ENCODE data around the gene CHORDC1. TPM values are rescaled to one million over a fixed set of nuclear protein-coding genes. Genes with fewer than 3 reads are reported as not detected.

The CHORDC1 gene
- total and polyA plus RNA-seq, 10 of the 15 experiments (the other 5 are each of a cell fraction or from before 2014, with no cell fraction given), result 32.6 to 108 (median 54.3) TPM

DNA sequence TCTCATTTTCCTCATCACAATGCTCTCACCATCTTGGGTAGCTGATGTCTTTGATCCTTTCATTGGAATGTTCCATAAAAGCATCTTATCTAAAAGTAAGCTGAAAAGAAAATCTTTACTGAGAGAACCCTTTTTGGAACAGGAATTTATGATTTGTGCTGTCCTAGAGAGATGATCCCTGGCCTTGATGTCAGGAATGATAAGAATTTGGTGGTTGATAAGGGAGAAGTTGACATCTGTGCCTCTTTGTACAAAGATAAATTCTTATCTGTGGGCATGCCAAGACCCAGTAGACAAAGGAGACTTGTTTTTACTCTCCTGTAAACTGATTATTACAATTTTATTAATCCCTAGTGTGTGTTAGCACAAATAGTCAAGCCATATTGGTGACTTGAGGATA lies 51.5 kb downstream of the CHORDC1 start:
- no peaks in the 10 kb centered on the region for H3K9me3 ChIP-seq (replicated peaks; ENCODE audit: control insufficient read depth, insufficient read depth, low read length)
- POLR2A ChIA-PET, result no interaction called here
- H3K36me3 ChIP-seq (ENCODE audit: control insufficient read depth in 2 of 2, insufficient read depth in 2 of 2, low read length in 1 of 2), result no peaks in the 10 kb centered on the region
- intact Hi-C loops (cut with micrococcal nuclease; ENCODE audit: unreplicated experiment) (no loop called here), in situ Hi-C loops (cut with MboI) (no loop called here)
- DNase-seq (ENCODE audit: low read depth, low spot score) (no peak), FAIRE-seq (no peak), ATAC-seq (no peak)
- no peak overlapping the region for H3K4me2 ChIP-seq (ENCODE audit: control insufficient read depth, insufficient read depth)
- H3K9ac ChIP-seq (ENCODE audit: control insufficient read depth, insufficient read depth, low read length), result no peak overlapping the region
- TF ChIP-seq HSF1 (IDR thresholded peaks at IDR 0.05; ENCODE audit: low read depth, low read length), result no peak
- TF ChIP-seq CBFB (IDR thresholded peaks at IDR 0.05; ENCODE audit: low read depth), result no peak
- TF ChIP-seq NFYB (IDR thresholded peaks at IDR 0.05; ENCODE audit: insufficient read depth, low read depth, low read length), result no peak
- TF ChIP-seq RELA (IDR thresholded peaks at IDR 0.05; ENCODE audit: borderline replicate concordance, partially characterized antibody), result no peak
- no peak for TF ChIP-seq MTA3 (IDR thresholded peaks at IDR 0.05; ENCODE audit: borderline replicate concordance, low read length)
- TF ChIP-seq E2F8 (IDR thresholded peaks at IDR 0.05; ENCODE audit: low read depth, partially characterized antibody), result no peak
- no peak for TF ChIP-seq ZNF274 (IDR thresholded peaks at IDR 0.05; ENCODE audit: insufficient read depth, insufficient read length)
- no peak for TF ChIP-seq TCF7 (IDR thresholded peaks at IDR 0.05; ENCODE audit: borderline replicate concordance)
- TF ChIP-seq NR2F1 (conservative IDR thresholded peaks at IDR 0.05), result no peak
- no peak for TF ChIP-seq CEBPZ (IDR thresholded peaks at IDR 0.05; ENCODE audit: low read depth, low read length)
- no peak overlapping the region for H3K4me3 ChIP-seq
- CTCF ChIA-PET, result interaction anchor here (0.7 kb wide), 1 partner anchor 1899 kb away, joined by 4 read pairs; no protein-coding TSS in a partner anchor
- BruUV-seq (replicated peaks), result no TSS peak
- no peaks in the 10 kb centered on the region for H3K27me3 ChIP-seq (replicated peaks in 1 of 2; ENCODE audit: control insufficient read depth in 2 of 2, insufficient read depth in 2 of 2, low read length in 1 of 2)
- H3K79me2 ChIP-seq (ENCODE audit: control insufficient read depth, insufficient read depth, low read length), result no peaks in the 10 kb centered on the region
- H3K27ac ChIP-seq (ENCODE audit: control insufficient read depth, insufficient read depth), result no peak overlapping the region
- SMC1A ChIA-PET (ENCODE audit: uncharacterized antibody, unreplicated experiment), result interaction anchor here (1.0 to 1.7 kb wide), 2 partner anchors 9 to 11 kb away, joined by 3 to 4 read pairs; no protein-coding TSS in a partner anchor
- no peaks in the 10 kb centered on the region for H4K20me1 ChIP-seq (ENCODE audit: control insufficient read depth, insufficient read depth)
- H2AFZ ChIP-seq (ENCODE audit: control insufficient read depth, low read depth, low read length), result no peak overlapping the region
- RAD21 ChIA-PET (ENCODE audit: unreplicated experiment), result no interaction called here
- no peaks in the 10 kb centered on the region for H3K4me1 ChIP-seq (ENCODE audit: control insufficient read depth, insufficient read depth, low read length)

Data from GM12878 (cell line).